NCI-H446 treated with DMSO at 0.1 percent for 48 hours (cell line): ENCODE measurements around the gene MKI67.
A peak's percentile ranks its signal among the peaks of the same experiment; 100 is the strongest.

Source experiments
- DNase-seq: peaks from one replicate; lab custom pipeline; 2025; lab: John Stamatoyannopoulos, UW

MKI67 gene

GRCh38 chr10:128081720-128082119 lies 44.5 kb downstream of the MKI67 start:
- DNase-seq, result no peak

GRCh38 chr10:128081222-128081621 lies 45.0 kb downstream of the MKI67 start:
- no peak for DNase-seq

- DNase-seq, result no peak
Observed at GRCh38 chr10:128080641-128081040, 45.6 kb downstream of the MKI67 start.

GRCh38 chr10:128080231-128080630 lies 46.0 kb downstream of the MKI67 start:
- no peak for DNase-seq

- no peak for DNase-seq
Observed at GRCh38 chr10:128078136-128078969, 47.9 kb downstream of the MKI67 start.

GRCh38 chr10:128077155-128077875 lies 48.9 kb downstream of the MKI67 start:
- DNase-seq, result no peak

- DNase-seq, result no peak
Observed at GRCh38 chr10:128074589-128074988, 51.6 kb downstream of the MKI67 start.

GRCh38 chr10:128073890-128074289 lies 52.3 kb downstream of the MKI67 start:
- DNase-seq, result no peak

- no peak for DNase-seq
Observed at GRCh38 chr10:128072941-128073645, 53.1 kb downstream of the MKI67 start.

GRCh38 chr10:128072046-128072445 lies 54.2 kb downstream of the MKI67 start:
- no peak for DNase-seq

GRCh38 chr10:128071417-128071782 lies 54.8 kb downstream of the MKI67 start:
- no peak for DNase-seq

- DNase-seq, result no peak
Observed at GRCh38 chr10:128070721-128071416, 55.4 kb downstream of the MKI67 start.

- DNase-seq, result no peak
Observed at GRCh38 chr10:128070161-128070560, 56.1 kb downstream of the MKI67 start.

- peak; percentile 1 for DNase-seq
Observed at GRCh38 chr10:128069351-128070051, 56.7 kb downstream of the MKI67 start.

GRCh38 chr10:128068398-128069285 lies 57.6 kb downstream of the MKI67 start:
- no peak for DNase-seq

GRCh38 chr10:128067691-128068397 lies 58.4 kb downstream of the MKI67 start:
- DNase-seq, result no peak

- DNase-seq, result no peak
Observed at GRCh38 chr10:128066870-128067382, 59.3 kb downstream of the MKI67 start.

GRCh38 chr10:128065881-128066534 lies 60.2 kb downstream of the MKI67 start:
- no peak for DNase-seq

GRCh38 chr10:128064970-128065580 lies 61.1 kb downstream of the MKI67 start:
- no peak for DNase-seq
